NCI-H2227 treated with DMSO at 0.1 percent for 48 hours (cell line): ENCODE results near the gene DOCK9.

Experiments
- DNase-seq: peaks from one replicate; lab custom pipeline; 2025; lab: John Stamatoyannopoulos, UW

DOCK9 gene

GRCh38 chr13:98997738-98998641, 20.1 kb upstream of the DOCK9 start:
- no peak for DNase-seq

DNA sequence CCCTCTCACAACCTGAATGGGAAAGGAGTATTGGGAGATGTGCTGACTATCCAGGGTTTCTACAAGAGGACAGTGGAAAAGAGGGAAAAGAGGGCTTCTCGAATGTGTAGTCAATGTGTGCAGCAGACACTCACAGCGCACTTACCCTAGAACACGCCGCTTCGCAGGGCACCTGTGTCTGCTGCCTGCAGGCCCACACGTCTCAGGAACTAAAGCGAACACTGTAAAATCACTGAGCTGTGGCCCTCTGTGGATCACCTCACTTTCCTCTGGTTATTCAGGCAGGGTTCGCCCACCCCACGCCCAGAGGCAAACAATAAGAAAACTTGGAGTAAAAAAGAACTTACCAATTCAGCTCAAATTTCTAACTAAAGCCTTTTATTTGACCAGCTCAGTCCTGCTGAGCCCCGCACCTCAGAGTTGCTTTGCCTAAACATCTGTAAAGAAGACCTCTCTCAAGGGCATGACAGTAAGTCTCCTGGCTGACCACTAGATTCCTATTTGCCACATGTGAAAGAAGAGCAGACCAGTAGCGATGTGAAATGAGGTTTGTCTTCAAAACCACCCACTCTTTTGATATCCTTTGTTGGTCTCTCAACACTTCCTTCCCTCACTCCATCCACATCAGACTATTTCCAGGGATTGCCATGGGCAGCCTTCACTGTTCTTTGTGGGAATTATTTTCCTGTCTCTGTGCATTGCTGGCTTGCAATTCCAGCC, 19.3 kb upstream of the DOCK9 start:
- no peak for DNase-seq

- DNase-seq, result no peak
These were observed 18.2 kb upstream of the DOCK9 start for GRCh38 chr13:98996046-98996445.

DNA sequence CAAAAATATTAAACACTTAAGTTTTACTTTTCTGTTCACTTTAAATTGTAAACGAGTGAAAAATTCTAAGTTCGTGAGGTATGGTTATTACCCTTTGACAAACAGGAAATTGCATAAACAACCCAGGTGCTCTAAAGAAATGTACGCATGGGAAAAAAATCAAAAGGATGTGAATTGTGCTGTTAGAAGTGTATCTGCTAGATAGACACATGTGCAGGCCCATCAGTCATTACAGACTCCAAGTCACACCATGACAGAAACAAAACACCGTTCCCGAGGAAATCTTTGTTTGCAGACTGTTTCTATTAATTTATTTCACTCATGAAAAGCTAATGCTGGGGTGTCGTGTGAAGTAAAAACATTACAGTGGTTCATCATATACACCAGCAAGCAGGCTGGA, 17.0 kb upstream of the DOCK9 start:
- DNase-seq, result no peak

DNA sequence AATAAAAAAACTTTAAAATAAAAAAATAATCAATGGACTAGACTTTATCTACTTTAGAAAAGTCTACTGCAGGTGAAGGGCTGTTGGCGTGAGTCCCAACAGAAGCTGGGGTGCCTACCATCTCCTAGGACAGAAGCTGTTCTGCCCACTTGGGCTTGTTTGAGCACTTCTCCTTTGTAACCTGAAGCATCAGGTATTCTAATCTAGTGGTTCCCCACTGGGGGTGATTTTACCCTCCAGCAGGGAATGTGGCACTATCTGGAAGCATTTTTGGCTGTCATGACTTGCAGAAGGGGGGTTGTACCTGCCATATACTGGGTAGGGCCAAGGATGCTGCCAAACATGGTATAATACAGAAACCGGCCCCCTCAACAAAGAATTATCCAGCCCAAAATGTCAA, 16.2 kb upstream of the DOCK9 start:
- no peak for DNase-seq

DNA sequence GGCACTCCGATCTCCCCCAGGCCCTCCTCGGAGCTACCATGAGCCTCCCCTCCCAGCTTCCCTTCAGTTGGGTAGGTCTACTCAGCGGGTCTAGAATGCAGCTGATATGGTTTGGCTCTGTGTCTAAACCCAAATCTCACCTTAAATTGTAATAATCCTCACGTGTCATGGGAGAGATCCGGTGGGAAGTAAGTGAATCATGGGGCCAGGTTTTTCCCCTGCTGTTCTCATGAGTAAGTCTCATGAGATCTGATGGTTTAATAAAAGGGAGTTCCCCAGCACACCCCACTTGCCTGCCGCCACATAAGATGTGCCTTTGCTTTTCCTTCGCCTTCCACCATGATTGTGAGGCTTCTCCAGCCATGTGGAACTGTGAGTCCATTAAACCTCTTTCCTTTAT, 14.5 kb upstream of the DOCK9 start:
- no peak for DNase-seq

DNA sequence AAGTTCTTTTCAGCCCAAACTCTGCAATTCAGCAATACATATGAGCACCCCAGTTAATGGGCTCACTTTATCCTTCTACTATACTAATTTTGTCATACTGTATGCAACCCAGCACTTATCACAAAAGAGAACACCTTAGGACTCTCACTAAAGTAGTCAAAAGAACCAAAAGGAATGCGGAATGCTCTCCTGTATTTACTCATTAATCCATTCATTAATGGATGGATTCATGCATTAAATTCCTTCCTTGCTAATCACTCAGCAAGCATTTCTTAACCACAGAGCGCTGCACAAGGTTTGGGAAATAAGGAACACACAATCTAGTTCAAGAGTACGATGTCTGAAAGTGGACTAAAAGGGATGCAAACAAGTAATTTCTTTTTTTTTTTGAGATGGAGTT, 12.8 kb upstream of the DOCK9 start:
- DNase-seq, result no peak

- no peak for DNase-seq
These were observed 11.8 kb upstream of the DOCK9 start for GRCh38 chr13:98989469-98990235.

GRCh38 chr13:98988780-98989179, 10.9 kb upstream of the DOCK9 start:
- no peak for DNase-seq

DNA sequence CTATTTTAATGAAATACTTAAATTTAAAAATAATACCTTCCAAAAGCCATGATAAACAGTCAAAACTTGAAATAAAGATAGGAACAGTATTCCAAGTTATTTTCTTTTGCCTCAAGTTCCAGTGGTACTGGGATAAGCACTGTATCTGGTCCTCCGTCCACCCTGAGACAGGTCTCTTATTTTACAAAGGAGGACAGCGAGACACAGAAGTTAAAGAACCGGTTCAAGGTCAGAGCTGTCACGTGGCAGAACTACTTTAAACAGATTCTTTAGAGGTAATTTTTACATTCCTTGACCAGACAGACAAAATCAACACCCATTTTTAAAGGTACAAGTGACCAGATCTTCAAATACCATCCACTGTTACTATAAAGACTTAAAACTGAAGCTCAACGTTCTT, 10.4 kb upstream of the DOCK9 start:
- DNase-seq, result no peak

DNA sequence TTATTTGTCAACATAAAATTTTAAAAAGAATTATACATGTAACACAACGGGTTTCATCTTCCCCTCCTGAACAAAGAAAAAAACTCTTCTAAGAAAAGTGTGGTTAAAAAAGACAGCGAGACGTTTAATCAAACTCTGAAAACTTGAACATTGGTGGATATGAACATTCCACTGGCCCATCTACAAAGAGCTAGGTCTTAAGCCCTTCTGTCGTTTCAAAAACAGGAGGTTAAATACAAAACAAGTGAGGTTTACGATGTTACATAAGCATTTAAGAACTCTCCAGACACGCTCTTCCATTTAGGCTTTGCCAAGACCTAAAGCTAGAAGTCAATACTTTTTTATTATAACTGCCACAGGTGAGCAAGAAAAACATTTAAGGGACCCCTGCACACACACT, 9.4 kb upstream of the DOCK9 start:
- DNase-seq, result no peak

DNA sequence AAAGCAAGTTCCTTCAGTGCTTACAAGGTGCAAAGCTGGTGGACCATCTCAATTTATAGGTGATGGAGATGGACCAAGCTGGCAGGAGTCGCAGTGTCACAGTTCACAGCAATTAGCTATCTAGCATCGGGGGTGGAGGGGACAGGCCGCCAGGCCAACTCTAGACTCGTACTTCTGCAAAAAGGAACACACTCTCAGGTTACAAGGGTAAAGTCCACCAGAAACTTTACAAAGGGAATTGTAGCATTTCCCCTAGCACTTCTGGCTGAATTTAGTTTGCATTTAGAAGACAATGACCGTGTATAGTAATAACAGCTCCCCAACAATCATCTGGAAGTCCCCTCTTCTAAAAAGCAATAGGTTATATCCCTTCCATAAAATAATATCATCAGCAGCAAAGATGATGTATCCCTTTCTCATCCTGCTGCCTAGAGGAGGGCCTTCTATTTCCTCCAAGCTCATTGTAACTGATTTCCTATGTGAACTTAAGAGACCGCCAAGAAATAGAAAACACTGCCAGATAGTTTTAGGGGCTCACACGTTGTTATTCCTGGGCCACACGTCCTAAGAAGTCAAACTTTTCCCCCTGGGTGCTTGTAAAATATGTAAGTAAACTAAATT, 8.5 kb upstream of the DOCK9 start:
- no peak for DNase-seq

DNA sequence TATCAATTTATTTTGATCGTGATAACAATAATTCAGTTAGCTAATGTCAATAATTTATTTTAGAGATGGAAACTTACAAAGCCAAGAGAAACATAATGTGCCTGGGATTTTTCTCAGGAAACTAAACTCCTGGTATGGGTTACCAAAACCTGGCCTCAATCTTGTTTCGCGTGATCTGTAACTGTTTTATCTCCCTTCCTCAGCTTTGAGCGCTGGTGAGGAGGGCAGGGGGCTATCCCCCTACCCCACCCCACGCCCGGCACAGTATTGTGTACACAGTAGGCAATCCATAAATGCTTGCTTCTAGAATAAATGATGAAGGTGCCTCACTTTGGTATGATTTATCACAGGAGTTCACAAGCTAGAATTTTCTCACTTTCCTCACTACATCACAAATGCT, 7.7 kb upstream of the DOCK9 start:
- no peak for DNase-seq

DNA sequence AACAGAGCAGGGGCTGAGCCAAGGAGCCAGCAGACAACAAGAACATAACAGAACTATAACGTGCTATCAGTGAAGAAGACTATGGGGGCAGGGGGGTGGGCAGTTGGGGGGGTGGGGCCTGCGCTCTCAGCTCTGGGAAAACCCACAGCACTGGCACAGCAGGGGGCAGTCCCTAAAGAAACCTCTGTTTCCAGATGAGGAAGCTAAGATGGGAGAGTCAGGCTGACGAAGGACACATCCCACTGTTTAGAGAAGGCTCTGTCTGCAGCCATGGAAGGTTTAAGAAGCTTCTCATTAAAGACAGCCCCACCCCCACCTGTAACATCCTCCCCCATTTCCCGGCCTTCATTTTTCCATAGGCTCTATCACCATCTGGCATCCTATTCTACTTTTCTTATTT, 7.1 kb upstream of the DOCK9 start:
- DNase-seq, result no peak

GRCh38 chr13:98984118-98984517, 6.3 kb upstream of the DOCK9 start:
- DNase-seq, result no peak

DNA sequence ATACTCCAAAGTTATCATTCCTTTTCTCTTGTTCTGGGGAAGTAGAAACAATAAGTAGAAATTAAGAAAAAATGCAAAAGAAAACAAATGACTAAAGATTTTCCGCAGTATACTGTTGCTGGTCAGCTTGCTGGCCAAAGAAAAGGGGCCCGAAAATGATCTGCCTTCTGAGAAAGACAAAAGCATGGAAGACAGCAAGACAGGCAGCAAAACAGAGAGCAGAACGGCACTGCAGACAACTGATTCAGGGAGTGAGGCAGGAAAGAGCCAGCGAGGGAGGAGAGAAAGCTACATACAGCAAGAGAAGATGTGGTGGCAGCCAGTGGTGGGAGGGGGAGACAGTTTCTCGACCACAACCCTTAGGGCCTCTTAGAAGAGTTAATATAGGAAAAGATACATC, 5.3 kb upstream of the DOCK9 start:
- no peak for DNase-seq

DNA sequence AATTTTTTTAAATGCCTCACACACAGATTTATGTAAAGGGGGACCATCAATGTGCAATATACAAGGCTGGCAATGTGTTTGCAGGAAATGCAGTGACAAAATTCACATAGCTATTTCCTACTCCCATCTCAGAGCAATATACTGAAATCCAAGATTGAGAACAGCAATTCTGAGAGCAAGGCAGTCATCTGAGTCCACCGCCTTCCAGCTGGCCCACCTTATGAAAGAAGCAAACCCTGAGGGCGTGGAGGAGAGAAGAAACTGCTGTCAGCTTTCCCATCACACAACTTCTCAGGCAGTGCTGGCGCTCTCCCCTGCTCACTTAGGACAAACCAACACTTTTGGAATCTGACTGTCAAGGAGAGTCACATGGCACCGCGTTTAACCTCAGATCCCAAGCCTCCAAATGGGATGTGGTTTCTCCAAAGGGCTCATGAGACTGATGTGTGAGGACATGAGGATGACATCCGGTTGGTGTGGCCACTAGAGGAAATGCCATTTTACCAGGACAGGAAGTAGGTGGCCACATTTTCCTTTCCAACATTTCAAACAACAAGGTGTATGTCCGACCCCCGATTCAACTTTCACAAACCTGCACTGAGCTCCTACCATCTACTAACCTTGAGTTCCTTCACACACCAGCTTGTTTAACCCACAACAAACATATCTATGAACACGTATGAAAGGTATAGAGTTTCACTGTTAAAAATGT, 3.7 kb upstream of the DOCK9 start:
- DNase-seq, result no peak

DNA sequence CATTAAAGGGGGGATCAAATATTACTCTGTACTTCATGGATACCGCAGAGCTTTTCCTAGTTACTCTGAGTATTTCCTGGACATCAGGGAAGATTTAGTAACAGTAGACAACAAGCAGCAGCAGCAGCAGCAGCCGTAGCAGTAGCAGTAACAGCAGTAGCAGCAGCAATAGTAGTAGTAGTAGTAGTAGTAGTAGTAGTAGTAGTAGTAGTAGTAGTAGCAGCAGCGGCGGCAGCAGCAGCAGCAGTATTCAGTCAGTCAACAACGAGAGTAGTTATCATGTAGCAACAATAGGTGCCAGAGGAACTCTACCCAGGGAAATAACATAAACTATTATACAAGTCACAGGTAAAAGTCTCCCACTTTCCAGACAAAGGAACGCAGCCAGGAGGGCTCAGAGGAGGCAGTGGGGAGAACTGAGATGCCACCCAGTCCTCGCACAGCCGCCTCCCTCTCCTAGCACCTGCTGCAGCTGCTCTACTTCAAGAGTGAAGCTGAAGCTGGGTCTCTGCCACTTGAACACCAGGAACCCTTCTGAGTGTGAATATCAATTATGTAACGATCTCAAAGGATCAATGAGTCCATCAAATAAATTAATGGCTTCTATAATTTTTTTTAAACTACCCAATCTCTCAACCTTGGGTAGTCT, 1.3 kb upstream of the DOCK9 start:
- DNase-seq, result no peak

- no peak for DNase-seq
These were observed 416 bp upstream of the DOCK9 start for GRCh38 chr13:98978280-98978679.

- no peak for DNase-seq
These were observed 923 bp downstream of the DOCK9 start for GRCh38 chr13:98976941-98977340.

DNA sequence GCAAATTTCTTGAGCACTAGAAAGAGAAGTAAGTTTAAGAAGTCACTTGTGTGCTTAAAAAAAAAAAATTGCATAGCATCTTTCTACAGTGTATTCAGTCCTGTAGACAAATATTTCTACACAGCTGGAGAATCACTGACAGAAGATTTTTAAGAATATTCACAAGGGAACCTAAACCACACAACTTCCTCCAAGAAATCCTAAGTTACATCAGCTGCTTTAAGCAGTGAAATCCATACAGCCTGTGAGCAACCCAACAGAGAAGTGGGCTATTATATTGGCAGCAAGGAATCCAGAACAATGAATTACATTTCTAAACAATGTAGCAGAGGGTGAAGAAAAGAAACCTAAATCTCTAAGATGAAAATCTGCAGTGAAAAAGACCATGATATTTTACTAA, 1.5 kb downstream of the DOCK9 start:
- DNase-seq, result no peak
